BE2C (cell line): ENCODE results near the gene TMEM126B.
"Not testable (repeated sequence)": the region's sequence is repeated elsewhere in the genome, so short reads cannot be mapped to it uniquely, and the experiment has no call there.

Experiments
- DNase-seq: peaks from one replicate; pipeline ENCODE4 v3.0.0-alpha.2; 2020
- H3K27me3 ChIP-seq: fragments of 250-450 bp; sonication (Bioruptor Pico); 2 replicates; pipeline ENCODE4 v1.5.1; 2020; ENCODE audit warnings: mild to moderate bottlenecking
- H3K36me3 ChIP-seq: fragments of 250-450 bp; sonication (Bioruptor Pico); 2 replicates; pipeline ENCODE4 v1.5.1; 2020; ENCODE audit warnings: mild to moderate bottlenecking
- H3K4me1 ChIP-seq: fragments of 250-450 bp; sonication (Bioruptor Pico); 2 replicates; pipeline ENCODE4 v1.5.1; 2020
- H3K4me3 ChIP-seq: 2 replicates; pipeline ENCODE4 v1.5.1; 2011; ENCODE audit warnings: low read depth, low read length
- H3K9me3 ChIP-seq: fragments of 250-450 bp; sonication (Bioruptor Pico); 2 replicates; pipeline ENCODE4 v1.5.1; 2020
- TF ChIP-seq, protein P1 (sequence below): IDR thresholded peaks from 2 replicates; pipeline ENCODE4 v1.5.1; 2012; ENCODE audit warnings: mild to moderate bottlenecking, low read depth, low read length

Gene TMEM126B

DNA sequence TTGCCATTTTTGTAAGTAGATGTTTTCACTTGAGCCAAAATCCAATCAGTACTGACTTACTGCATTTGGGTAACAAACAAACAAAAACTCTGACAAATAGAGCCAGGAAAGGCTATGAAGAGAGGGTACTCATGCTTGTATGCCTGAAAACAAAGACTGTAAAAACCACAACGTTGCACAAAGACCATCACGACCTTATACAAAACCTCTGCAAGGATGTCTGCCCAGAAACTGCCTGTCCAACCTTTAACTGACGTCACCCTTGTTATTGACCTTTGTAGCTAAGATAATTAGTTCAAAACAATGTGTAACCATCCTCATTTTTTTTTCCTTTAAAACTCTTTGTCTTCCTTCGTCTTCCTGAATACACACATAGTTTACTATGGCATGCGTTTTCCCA, 37.3 kb downstream of the TMEM126B start:
- Histone ChIP-seq H3K9me3 (no peaks in the 10 kb centered on the region), H3K36me3 (peaks cover 6% of the 10 kb centered on the region), H3K27me3 (no peaks in the 10 kb centered on the region), H3K4me1 (no peaks in the 10 kb centered on the region), H3K4me3 (no peak overlapping the region)
- DNase-seq = no peak
- TF ChIP-seq, protein P1, sequence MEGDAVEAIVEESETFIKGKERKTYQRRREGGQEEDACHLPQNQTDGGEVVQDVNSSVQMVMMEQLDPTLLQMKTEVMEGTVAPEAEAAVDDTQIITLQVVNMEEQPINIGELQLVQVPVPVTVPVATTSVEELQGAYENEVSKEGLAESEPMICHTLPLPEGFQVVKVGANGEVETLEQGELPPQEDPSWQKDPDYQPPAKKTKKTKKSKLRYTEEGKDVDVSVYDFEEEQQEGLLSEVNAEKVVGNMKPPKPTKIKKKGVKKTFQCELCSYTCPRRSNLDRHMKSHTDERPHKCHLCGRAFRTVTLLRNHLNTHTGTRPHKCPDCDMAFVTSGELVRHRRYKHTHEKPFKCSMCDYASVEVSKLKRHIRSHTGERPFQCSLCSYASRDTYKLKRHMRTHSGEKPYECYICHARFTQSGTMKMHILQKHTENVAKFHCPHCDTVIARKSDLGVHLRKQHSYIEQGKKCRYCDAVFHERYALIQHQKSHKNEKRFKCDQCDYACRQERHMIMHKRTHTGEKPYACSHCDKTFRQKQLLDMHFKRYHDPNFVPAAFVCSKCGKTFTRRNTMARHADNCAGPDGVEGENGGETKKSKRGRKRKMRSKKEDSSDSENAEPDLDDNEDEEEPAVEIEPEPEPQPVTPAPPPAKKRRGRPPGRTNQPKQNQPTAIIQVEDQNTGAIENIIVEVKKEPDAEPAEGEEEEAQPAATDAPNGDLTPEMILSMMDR = no peak

DNA sequence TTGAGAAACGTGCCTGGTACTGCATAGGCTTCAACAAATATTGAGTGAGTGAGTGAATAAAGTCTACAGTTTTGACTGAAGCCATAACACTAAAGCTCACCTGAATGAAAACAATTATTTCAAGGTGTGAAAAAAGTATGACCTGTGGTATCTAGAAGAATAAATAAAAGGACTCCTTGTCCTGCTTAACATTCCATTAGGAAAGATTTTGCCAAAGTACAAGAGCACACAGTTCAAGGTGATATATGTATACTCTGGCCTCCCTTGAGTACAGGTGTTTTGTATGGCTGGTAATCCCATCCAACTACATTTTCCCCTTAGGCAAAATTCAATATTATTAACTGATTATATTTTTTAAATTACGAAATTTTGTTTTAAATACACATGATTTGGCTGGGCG, 38.3 kb downstream of the TMEM126B start:
- H3K27me3 ChIP-seq = no peaks in the 10 kb centered on the region
- DNase-seq = no peak
- no peaks in the 10 kb centered on the region; the same call in 1 of the 2 replicates for H3K36me3 ChIP-seq
- H3K9me3 ChIP-seq = no peaks in the 10 kb centered on the region
- H3K4me1 ChIP-seq = no peaks in the 10 kb centered on the region
- H3K4me3 ChIP-seq = no peak overlapping the region
- TF ChIP-seq, protein P1 = no peak

DNA sequence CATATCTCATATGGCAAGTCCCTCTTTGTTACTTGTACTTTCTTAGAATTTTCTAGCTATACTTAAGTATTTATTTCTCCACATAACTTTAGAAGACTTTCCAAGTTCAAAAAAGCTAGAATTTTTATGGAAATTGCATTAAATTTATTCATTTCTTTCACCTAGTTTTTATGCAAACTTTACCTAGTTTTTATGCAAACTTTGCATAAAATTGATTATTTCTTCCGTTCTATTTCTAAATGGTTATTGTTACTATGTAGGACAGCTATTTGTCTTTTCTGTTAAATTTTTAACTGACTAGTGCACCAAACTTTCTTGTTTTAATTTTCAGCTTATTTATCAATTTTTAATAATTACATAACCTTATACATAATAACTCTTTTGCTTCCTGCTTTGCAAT, 39.8 kb downstream of the TMEM126B start:
- Histone ChIP-seq H3K9me3 (no peaks in the 10 kb centered on the region), H3K36me3 (no peaks in the 10 kb centered on the region), H3K27me3 (no peaks in the 10 kb centered on the region), H3K4me3 (no peak overlapping the region), H3K4me1 (no peaks in the 10 kb centered on the region)
- TF ChIP-seq, protein P1 = no peak
- DNase-seq = no peak

DNA sequence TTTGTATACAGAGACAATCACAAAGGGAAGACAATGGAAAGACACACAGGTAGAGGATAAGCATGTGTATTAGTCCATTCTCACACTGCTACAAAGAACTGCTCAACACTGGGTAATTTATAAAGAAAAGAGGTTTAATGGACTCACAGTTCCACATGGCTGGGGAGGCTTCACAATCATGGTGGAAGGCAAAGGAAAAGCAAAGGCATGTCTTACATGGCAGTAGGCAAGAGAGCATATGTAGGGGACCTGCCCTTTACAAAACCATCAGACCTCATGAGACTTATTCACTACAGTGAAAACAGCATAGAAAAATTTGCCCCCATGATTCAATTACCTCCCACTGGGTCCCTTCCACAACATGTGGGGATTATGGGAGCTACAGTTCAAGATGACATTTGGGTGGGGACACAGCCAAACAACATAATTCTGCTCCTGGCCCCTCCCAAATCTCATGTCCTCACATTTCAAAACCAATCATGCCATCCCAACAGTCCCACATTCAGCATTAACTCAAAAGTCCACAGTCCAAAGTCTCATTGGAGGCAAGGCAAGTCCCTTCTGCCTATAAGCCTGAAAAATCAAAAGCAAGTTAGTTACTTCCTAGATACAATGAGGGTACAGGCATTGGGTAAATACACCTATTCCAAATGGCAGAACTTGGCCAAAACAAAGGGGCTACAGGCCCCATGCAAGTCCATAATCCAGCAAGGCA, 42.7 kb downstream of the TMEM126B start:
- H3K9me3 ChIP-seq = not testable (repeated sequence)

DNA sequence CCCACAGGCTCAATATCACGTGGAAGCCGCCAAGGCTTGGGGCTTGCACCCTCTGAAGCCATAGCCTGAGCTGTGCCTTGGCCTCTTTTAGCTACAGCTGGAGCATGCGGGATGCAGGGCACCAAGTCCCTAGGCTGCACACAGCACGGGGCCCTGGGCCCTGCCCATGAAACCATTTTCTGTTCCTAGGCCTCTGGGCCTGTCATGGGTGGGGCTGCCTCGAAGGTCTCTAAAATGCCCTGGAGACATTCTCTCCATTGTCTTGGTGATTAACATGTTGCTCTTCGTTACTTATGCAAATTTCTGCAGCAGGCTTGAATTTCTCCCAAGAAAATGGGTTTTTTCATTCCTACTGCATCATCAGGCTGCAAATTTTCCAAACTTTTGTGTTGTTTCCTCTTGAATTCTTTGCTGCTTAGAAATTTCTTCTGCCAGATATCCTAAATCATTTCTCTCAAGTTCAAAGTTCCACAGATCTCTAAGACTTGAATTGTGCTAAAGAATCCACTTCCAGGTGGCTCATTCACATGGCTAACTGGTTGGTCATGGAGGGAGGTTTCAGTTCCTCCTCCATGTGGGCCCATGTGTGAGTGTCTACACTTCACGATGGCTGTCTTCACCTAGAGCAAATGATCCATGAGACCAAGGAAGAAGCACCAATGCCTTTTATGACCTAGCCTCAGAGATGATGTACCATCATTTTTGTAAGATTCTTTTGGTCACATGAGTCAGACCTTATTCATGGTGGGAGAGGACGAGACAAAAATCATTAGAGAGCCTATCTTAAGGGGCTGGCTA, 43.9 kb downstream of the TMEM126B start:
- TF ChIP-seq, protein P1 = no peak
- Histone ChIP-seq H3K36me3 (no peaks in the 10 kb centered on the region), H3K4me1 (no peaks in the 10 kb centered on the region), H3K4me3 (no peak overlapping the region), H3K9me3 (no peaks in the 10 kb centered on the region), H3K27me3 (peaks cover 15% of the 10 kb centered on the region)
- DNase-seq = no peak

More for the DNA sequence above, 42.7 kb downstream of the TMEM126B start:
- not testable (repeated sequence) for H3K36me3 ChIP-seq, H3K4me3 ChIP-seq, H3K4me1 ChIP-seq, DNase-seq
- H3K27me3 ChIP-seq = peaks cover 15% of the 10 kb centered on the region

DNA sequence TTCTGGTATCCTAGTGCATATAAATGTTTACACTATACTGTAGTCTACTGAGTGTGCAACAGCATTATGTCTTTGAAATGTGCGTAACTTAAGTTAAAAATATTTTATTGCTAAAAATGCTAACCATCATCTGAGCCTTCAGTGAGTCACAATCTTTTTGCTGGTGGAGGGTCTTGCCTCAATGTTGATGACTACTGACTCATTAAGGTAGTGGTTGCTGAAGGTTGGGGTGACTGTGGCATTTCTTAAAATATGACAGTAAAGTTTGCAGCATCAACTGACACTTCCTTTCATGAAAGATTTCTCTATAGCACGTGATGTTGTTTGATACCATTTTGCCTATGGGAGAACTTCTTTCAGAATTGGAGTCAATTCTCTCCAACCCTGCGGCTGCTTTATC, 45.0 kb downstream of the TMEM126B start:
- TF ChIP-seq, protein P1 = no peak
- DNase-seq = no peak
- Histone ChIP-seq H3K4me1 (no peaks in the 10 kb centered on the region), H3K36me3 (no peaks in the 10 kb centered on the region), H3K4me3 (no peak overlapping the region), H3K27me3 (peaks cover 15% of the 10 kb centered on the region), H3K9me3 (no peaks in the 10 kb centered on the region)
